CD4-positive, CD25-positive, alpha-beta regulatory T cell (primary cell): ENCODE results near the gene RTF2. TPM values are rescaled to one million over a fixed set of nuclear protein-coding genes. Genes with fewer than 3 reads are reported as not detected.

ENCODE experiments used
- ATAC-seq, 2 donors: fragments of 150-1000 bp; cut with Tn5 transposase; one replicate each; pipeline ENCODE4 v1.10.0; 2021; ENCODE audit warnings: low read depth in 2 of 2, moderate number of reproducible peaks in 2 of 2, moderate library complexity in 1 of 2
- DNase-seq, 3 donors: peaks; one replicate each; pipeline versions ENCODE4 v3.0.0 to v3.0.0-alpha.2; 2012 to 2022; ENCODE audit warnings: mixed read lengths in 1 of 3
- H3K27ac ChIP-seq: one replicate; pipeline ENCODE4 v1.7.0; 2013; ENCODE audit warnings: mild to moderate bottlenecking, low read length; ENCODE audit not compliant: insufficient read depth, poor library complexity, severe bottlenecking
- H3K27me3 ChIP-seq: one replicate; pipeline ENCODE4 v1.7.0; 2013; ENCODE audit warnings: low read length; ENCODE audit not compliant: control insufficient read depth, insufficient read depth
- H3K36me3 ChIP-seq: one replicate; pipeline ENCODE4 v1.7.0; 2013; ENCODE audit warnings: mild to moderate bottlenecking, low read length, moderate library complexity; ENCODE audit not compliant: control insufficient read depth, insufficient read depth
- H3K4me1 ChIP-seq: 2 replicates; pipeline ENCODE4 v1.7.0; 2013; ENCODE audit warnings: mild to moderate bottlenecking, low read length; ENCODE audit not compliant: insufficient read depth, control insufficient read depth, poor library complexity, severe bottlenecking
- H3K4me3 ChIP-seq: one replicate; pipeline ENCODE4 v1.7.0; 2013; ENCODE audit warnings: low read depth, mild to moderate bottlenecking, low read length, moderate library complexity
- H3K9me3 ChIP-seq, 2 experiments: 1 replicate in 1 of 2; 2 replicates in 1 of 2; pipeline ENCODE4 v1.7.0; 2013; ENCODE audit warnings: low read length in 2 of 2, mild to moderate bottlenecking in 1 of 2, moderate library complexity in 1 of 2; ENCODE audit not compliant: control insufficient read depth in 2 of 2
- H3K27ac Mint-ChIP-seq, 3 donors: one replicate each; pipeline ENCODE4 v1.8.0; 2020 to 2022; ENCODE audit warnings: mild to moderate bottlenecking in 3 of 3, mixed read lengths in 3 of 3, moderate library complexity in 2 of 3
- H3K27me3 Mint-ChIP-seq: one replicate; pipeline ENCODE4 v1.8.0; 2022; ENCODE audit warnings: mild to moderate bottlenecking, mixed read lengths
- H3K36me3 Mint-ChIP-seq: one replicate; pipeline ENCODE4 v1.8.0; 2020; ENCODE audit warnings: mixed read lengths
- H3K4me1 Mint-ChIP-seq, 4 donors: one replicate each; pipeline ENCODE4 v1.8.0; 2020 to 2022; ENCODE audit warnings: mixed read lengths in 4 of 4, mild to moderate bottlenecking in 1 of 4
- H3K4me3 Mint-ChIP-seq, 4 donors: one replicate each; pipeline ENCODE4 v1.8.0; 2020 to 2022; ENCODE audit warnings: mild to moderate bottlenecking in 4 of 4, mixed read lengths in 4 of 4, moderate library complexity in 3 of 4
- H3K9me3 Mint-ChIP-seq, 7 donors: one replicate each; pipeline ENCODE4 v1.8.0; 2020 to 2022; ENCODE audit warnings: mixed read lengths in 7 of 7, mild to moderate bottlenecking in 3 of 7, moderate library complexity in 2 of 7
- polyA plus RNA-seq, 4 donors: library from polyadenylated mRNA; unstranded; fragments of 300-500 nt; fragmentation: Illumina TruSeq; gene quantifications; one replicate each; pipeline ENCODE4 v1.2.3, GENCODE V29; 2021
- total RNA-seq: library from RNA; stranded (reverse); gene quantifications from one replicate; pipeline ENCODE4 v1.2.3, GENCODE V29; 2022

RTF2 gene
- total and polyA plus RNA-seq, 5 donors from 2014 or later: 74.3 to 133 (median 121) TPM

GRCh38 chr20:56503916-56504315, 35.5 kb downstream of the RTF2 start:
- H3K36me3 ChIP-seq: peaks cover 9% of the 10 kb centered on the region
- Mint-ChIP-seq H3K4me3 (no peak overlapping the region), H3K27me3 (no peaks in the 10 kb centered on the region), H3K4me1 (peaks cover 0 to 8% (median 3%) of the 10 kb centered on the region in 4 donors), H3K27ac (peak overlapping the region in 1 of 3 donors; percentile 80), H3K36me3 (peaks cover 5% of the 10 kb centered on the region), H3K9me3 (no peaks in the 10 kb centered on the region)
- ATAC-seq (no peak), DNase-seq (no peak)
- no peaks in the 10 kb centered on the region for H3K9me3 ChIP-seq
- no peak overlapping the region for H3K27ac ChIP-seq
- no peaks in the 10 kb centered on the region for H3K4me1 ChIP-seq
- no peaks in the 10 kb centered on the region for H3K27me3 ChIP-seq
- H3K4me3 ChIP-seq: no peak overlapping the region

- no peak overlapping the region for H3K4me3 Mint-ChIP-seq
- H3K27ac Mint-ChIP-seq: peak overlapping the region in 1 of 3 donors; percentile 80
- peaks cover 0 to 8% (median 3%) of the 10 kb centered on the region in 4 donors for H3K4me1 Mint-ChIP-seq
- H3K36me3 Mint-ChIP-seq: peaks cover 8% of the 10 kb centered on the region
- Histone ChIP-seq H3K9me3 (no peaks in the 10 kb centered on the region), H3K36me3 (peaks cover 9% of the 10 kb centered on the region), H3K27me3 (no peaks in the 10 kb centered on the region), H3K27ac (no peak overlapping the region), H3K4me3 (no peak overlapping the region), H3K4me1 (no peaks in the 10 kb centered on the region)
- no peaks in the 10 kb centered on the region for H3K9me3 Mint-ChIP-seq
- ATAC-seq: no peak
- H3K27me3 Mint-ChIP-seq: no peaks in the 10 kb centered on the region
- DNase-seq: no peak
These were observed 36.1 kb downstream of the RTF2 start for GRCh38 chr20:56504373-56505005.

- no peak overlapping the region for H3K4me3 Mint-ChIP-seq
- peaks cover 8% of the 10 kb centered on the region for H3K36me3 Mint-ChIP-seq
- no peaks in the 10 kb centered on the region for H3K27me3 ChIP-seq
- no peak overlapping the region for H3K27ac Mint-ChIP-seq
- H3K36me3 ChIP-seq: peaks cover 7% of the 10 kb centered on the region
- no peaks in the 10 kb centered on the region for H3K27me3 Mint-ChIP-seq
- H3K9me3 ChIP-seq: no peaks in the 10 kb centered on the region
- H3K9me3 Mint-ChIP-seq: no peaks in the 10 kb centered on the region
- H3K4me1 Mint-ChIP-seq: peaks cover 0 to 8% (median 3%) of the 10 kb centered on the region in 4 donors
- no peak overlapping the region for H3K4me3 ChIP-seq
- H3K4me1 ChIP-seq: no peaks in the 10 kb centered on the region
- ATAC-seq (no peak), DNase-seq (no peak)
- H3K27ac ChIP-seq: no peak overlapping the region
These were observed 37.7 kb downstream of the RTF2 start for GRCh38 chr20:56506103-56506502.

- ATAC-seq (no peak), DNase-seq (no peak)
- no peaks in the 10 kb centered on the region for H3K9me3 ChIP-seq
- Mint-ChIP-seq H3K36me3 (peaks cover 30% of the 10 kb centered on the region), H3K4me3 (no peak overlapping the region), H3K27ac (no peak overlapping the region), H3K27me3 (no peaks in the 10 kb centered on the region), H3K4me1 (peaks cover 0 to 5% (median 0%) of the 10 kb centered on the region in 4 donors), H3K9me3 (no peaks in the 10 kb centered on the region)
- peaks cover 42% of the 10 kb centered on the region for H3K36me3 ChIP-seq
- H3K4me1 ChIP-seq: no peaks in the 10 kb centered on the region
- H3K4me3 ChIP-seq: no peak overlapping the region
- H3K27me3 ChIP-seq: no peaks in the 10 kb centered on the region
- no peak overlapping the region for H3K27ac ChIP-seq
These were observed 43.5 kb downstream of the RTF2 start for GRCh38 chr20:56511926-56512325.

GRCh38 chr20:56513161-56514150, 45.0 kb downstream of the RTF2 start:
- Histone ChIP-seq H3K4me3 (no peak overlapping the region), H3K36me3 (peaks cover 54% of the 10 kb centered on the region), H3K4me1 (no peaks in the 10 kb centered on the region), H3K9me3 (peaks cover 0 to 2% of the 10 kb centered on the region in 2 experiments), H3K27ac (no peak overlapping the region), H3K27me3 (no peaks in the 10 kb centered on the region)
- peaks cover 46% of the 10 kb centered on the region for H3K36me3 Mint-ChIP-seq
- no peak overlapping the region for H3K4me3 Mint-ChIP-seq
- no peak for ATAC-seq
- DNase-seq: no peak
- no peaks in the 10 kb centered on the region for H3K27me3 Mint-ChIP-seq
- H3K9me3 Mint-ChIP-seq: peaks cover 0 to 4% (median 0%) of the 10 kb centered on the region in 7 donors
- peaks cover 0 to 2% (median 0%) of the 10 kb centered on the region in 4 donors for H3K4me1 Mint-ChIP-seq
- H3K27ac Mint-ChIP-seq: no peak overlapping the region

GRCh38 chr20:56516631-56517030, 48.2 kb downstream of the RTF2 start:
- no peak for ATAC-seq
- Histone ChIP-seq H3K27me3 (no peaks in the 10 kb centered on the region), H3K27ac (no peak overlapping the region), H3K4me1 (no peaks in the 10 kb centered on the region), H3K36me3 (peaks cover 76% of the 10 kb centered on the region), H3K9me3 (peaks cover 9 to 33% of the 10 kb centered on the region in 2 experiments), H3K4me3 (no peak overlapping the region)
- H3K4me1 Mint-ChIP-seq: peaks cover 0 to 2% (median 0%) of the 10 kb centered on the region in 4 donors
- H3K27me3 Mint-ChIP-seq: no peaks in the 10 kb centered on the region
- H3K27ac Mint-ChIP-seq: peak overlapping the region in 1 of 3 donors; percentile 31
- no peak overlapping the region for H3K4me3 Mint-ChIP-seq
- peaks cover 62% of the 10 kb centered on the region for H3K36me3 Mint-ChIP-seq
- DNase-seq: no peak
- H3K9me3 Mint-ChIP-seq: peaks cover 0 to 22% (median 5%) of the 10 kb centered on the region in 7 donors

GRCh38 chr20:56517211-56517610, 48.8 kb downstream of the RTF2 start:
- Mint-ChIP-seq H3K27ac (no peak overlapping the region), H3K36me3 (peaks cover 62% of the 10 kb centered on the region), H3K9me3 (peaks cover 0 to 26% (median 5%) of the 10 kb centered on the region in 7 donors), H3K4me3 (no peak overlapping the region), H3K4me1 (peaks cover 0 to 2% (median 0%) of the 10 kb centered on the region in 4 donors), H3K27me3 (no peaks in the 10 kb centered on the region)
- Histone ChIP-seq H3K27me3 (no peaks in the 10 kb centered on the region), H3K4me3 (no peak overlapping the region), H3K9me3 (peaks cover 9 to 33% of the 10 kb centered on the region in 2 experiments), H3K4me1 (no peaks in the 10 kb centered on the region), H3K27ac (no peak overlapping the region), H3K36me3 (peaks cover 74% of the 10 kb centered on the region)
- ATAC-seq (no peak), DNase-seq (no peak)
